CD8-positive, alpha-beta memory T cell (primary cell): ENCODE data around the gene PRKAG1. TPM values are rescaled to one million over a fixed set of nuclear protein-coding genes. Genes with fewer than 3 reads are reported as not detected.

Experiments
- CTCF ChIA-PET: fragments of 350-600 bp; sonication (Branson Sonifier 250); formaldehyde crosslinking; loops from one replicate; lab custom pipeline; 2021; ENCODE audit warnings: antibody characterized with exemption; lab: Charles Lee
- POLR2A ChIA-PET: fragments of 350-600 bp; sonication (Branson Sonifier 250); formaldehyde crosslinking; loops from one replicate; lab custom pipeline; 2021; ENCODE audit warnings: antibody characterized with exemption; lab: Charles Lee
- DNase-seq, 5 donors: peaks; one replicate each; pipeline versions ENCODE4 v3.0.0 to v3.0.0-alpha.2; 2020 to 2022; ENCODE audit warnings: mixed read lengths in 1 of 5
- H3K27ac ChIP-seq: one replicate; pipeline ENCODE4 v1.7.0; 2013; ENCODE audit warnings: low read depth, mild to moderate bottlenecking, low read length, moderate library complexity
- H3K27me3 ChIP-seq: 2 replicates; pipeline ENCODE4 v1.7.0; 2013; ENCODE audit warnings: low read length, mild to moderate bottlenecking; ENCODE audit not compliant: insufficient read depth, poor library complexity, severe bottlenecking
- H3K36me3 ChIP-seq: 2 replicates; pipeline ENCODE4 v1.7.0; 2013; ENCODE audit warnings: mild to moderate bottlenecking, low read length, moderate library complexity; ENCODE audit not compliant: insufficient read depth
- H3K4me1 ChIP-seq: 2 replicates; pipeline ENCODE4 v1.7.0; 2013; ENCODE audit warnings: mild to moderate bottlenecking, low read length, moderate library complexity; ENCODE audit not compliant: insufficient read depth
- H3K4me3 ChIP-seq: 2 replicates; pipeline ENCODE4 v1.7.0; 2013; ENCODE audit warnings: mild to moderate bottlenecking, low read length
- H3K9me3 ChIP-seq: 2 replicates; pipeline ENCODE4 v1.7.0; 2013; ENCODE audit warnings: mild to moderate bottlenecking, low read length
- H3K27ac Mint-ChIP-seq, 8 donors: one replicate each; pipeline ENCODE4 v1.8.0; 2020 to 2021; ENCODE audit warnings: mixed read lengths in 8 of 8, mild to moderate bottlenecking in 6 of 8, inconsistent platforms in 3 of 8, moderate library complexity in 3 of 8
- H3K27me3 Mint-ChIP-seq, 2 donors: one replicate each; pipeline ENCODE4 v1.8.0; 2020 to 2021; ENCODE audit warnings: mixed read lengths in 2 of 2, mild to moderate bottlenecking in 1 of 2, moderate library complexity in 1 of 2
- H3K36me3 Mint-ChIP-seq, 3 donors: one replicate each; pipeline ENCODE4 v1.8.0; 2020 to 2021; ENCODE audit warnings: mixed read lengths in 3 of 3, inconsistent platforms in 1 of 3, mild to moderate bottlenecking in 1 of 3
- H3K4me1 Mint-ChIP-seq, 3 donors: one replicate each; pipeline ENCODE4 v1.8.0; 2020 to 2021; ENCODE audit warnings: mixed read lengths in 3 of 3, inconsistent platforms in 1 of 3, mild to moderate bottlenecking in 1 of 3
- H3K4me3 Mint-ChIP-seq, 7 donors: one replicate each; pipeline ENCODE4 v1.8.0; 2020 to 2021; ENCODE audit warnings: mixed read lengths in 7 of 7, mild to moderate bottlenecking in 6 of 7, moderate library complexity in 4 of 7, inconsistent platforms in 2 of 7
- H3K9me3 Mint-ChIP-seq, 5 donors: one replicate each; pipeline ENCODE4 v1.8.0; 2020 to 2022; ENCODE audit warnings: mixed read lengths in 5 of 5, mild to moderate bottlenecking in 3 of 5, moderate library complexity in 2 of 5, inconsistent platforms in 1 of 5
- polyA plus RNA-seq: library from polyadenylated mRNA; unstranded; fragments of 300-500 nt; fragmentation: Illumina TruSeq; gene quantifications from one replicate; pipeline ENCODE4 v1.2.3, GENCODE V29; 2021
- total RNA-seq, 2 experiments: library from RNA; stranded (reverse); gene quantifications; one replicate each; pipeline ENCODE4 v1.2.3, GENCODE V29; 2021

Gene PRKAG1
- total and polyA plus RNA-seq, 3 experiments from 2014 or later = 45.9 to 78.3 (median 73.3) TPM

DNA sequence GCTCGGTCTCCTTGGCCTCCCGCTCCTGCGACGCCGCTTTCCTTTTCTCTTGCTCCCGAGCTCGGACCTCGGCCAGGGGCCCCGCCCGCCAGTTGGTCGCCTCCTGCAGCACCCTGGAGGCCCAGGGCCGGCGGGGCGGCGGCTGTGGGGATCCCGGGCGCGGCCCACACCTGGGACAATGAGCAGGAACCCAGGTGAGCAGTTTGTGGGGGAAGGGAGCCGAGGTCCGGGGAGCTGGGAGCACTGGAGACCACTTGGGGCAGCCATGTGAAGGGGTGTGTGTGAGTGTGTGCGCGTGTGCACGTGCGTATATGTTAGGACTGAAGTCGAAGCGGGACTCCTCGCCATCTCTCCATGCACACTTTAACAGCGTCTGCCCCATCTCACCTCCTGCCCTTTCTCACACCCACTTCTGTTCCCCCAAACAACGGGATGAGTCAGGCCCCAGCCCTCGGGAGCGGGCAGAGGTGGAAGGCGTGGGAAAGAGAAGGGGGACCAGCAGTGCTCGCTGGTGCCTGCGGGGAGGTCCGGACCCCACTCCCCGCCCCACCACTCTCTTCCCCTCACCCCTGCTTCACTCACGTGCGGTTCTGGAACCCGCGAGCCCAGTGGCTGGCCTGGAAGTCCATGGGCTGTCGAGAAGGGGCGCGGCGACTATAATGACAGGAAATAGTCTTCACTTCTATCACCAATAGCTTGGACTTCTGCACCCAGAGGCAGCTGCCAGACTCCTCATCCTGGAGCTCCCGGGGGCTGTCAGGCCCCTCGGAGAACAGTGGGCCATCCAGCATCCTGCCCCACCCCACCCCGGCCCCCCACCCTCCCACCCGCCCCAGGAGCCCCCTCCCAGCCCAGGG, 19.9 kb downstream of the PRKAG1 start:
- Mint-ChIP-seq H3K27ac (peak overlapping the region in 6 of 8 donors; percentile 37 to 84 (median 72)), H3K4me1 (peaks cover 33 to 51% (median 35%) of the 10 kb centered on the region in 3 donors), H3K27me3 (peaks cover 49 to 66% of the 10 kb centered on the region in 2 donors), H3K4me3 (peak overlapping the region; percentile 57 to 82 (median 76)), H3K9me3 (no peaks in the 10 kb centered on the region), H3K36me3 (peaks cover 16 to 28% (median 25%) of the 10 kb centered on the region in 3 donors)
- H3K4me3 ChIP-seq = peak overlapping the region; percentile 50
- DNase-seq = peak in 1 of 5 donors; percentile 8
- peaks cover 36% of the 10 kb centered on the region for H3K27me3 ChIP-seq
- peaks cover 19% of the 10 kb centered on the region for H3K36me3 ChIP-seq
- peaks cover 36% of the 10 kb centered on the region for H3K4me1 ChIP-seq
- no peaks in the 10 kb centered on the region for H3K9me3 ChIP-seq
- ChIA-PET CTCF (interaction anchor here (1.1 to 15.2 kb wide), 12 partner anchors 16 to 146 kb away, joined by 3 to 237 read pairs (median 6); partner anchors contain the start of genes ARF3, DDX23 and WNT1), POLR2A (interaction anchor here (0.6 to 1.1 kb wide), 2 partner anchors 10 to 31 kb away, joined by 3 to 4 read pairs; no protein-coding TSS in a partner anchor)
- no peak overlapping the region for H3K27ac ChIP-seq

GRCh38 chr12:48997719-48998496, 20.7 kb downstream of the PRKAG1 start:
- peak overlapping the region in 5 of 8 donors; percentile 46 to 90 (median 86) for H3K27ac Mint-ChIP-seq
- Histone ChIP-seq H3K9me3 (no peaks in the 10 kb centered on the region), H3K36me3 (peaks cover 10% of the 10 kb centered on the region), H3K27ac (no peak overlapping the region), H3K4me3 (peak overlapping the region; percentile 50), H3K27me3 (peaks cover 36% of the 10 kb centered on the region), H3K4me1 (peaks cover 36% of the 10 kb centered on the region)
- H3K4me3 Mint-ChIP-seq = peak overlapping the region; percentile 72 to 84 (median 75)
- H3K27me3 Mint-ChIP-seq = peaks cover 53 to 67% of the 10 kb centered on the region in 2 donors
- POLR2A ChIA-PET = interaction anchor here (1.4 kb wide), 1 partner anchor 73 kb away, joined by 8 read pairs; the partner anchor contains the start of gene FKBP11
- H3K36me3 Mint-ChIP-seq = peaks cover 10 to 20% (median 17%) of the 10 kb centered on the region in 3 donors
- H3K4me1 Mint-ChIP-seq = peaks cover 33 to 51% (median 35%) of the 10 kb centered on the region in 3 donors
- CTCF ChIA-PET = interaction anchor here (0.5 to 15.2 kb wide), 23 partner anchors 8 to 237 kb away, joined by 3 to 237 read pairs (median 5); partner anchors contain the start of genes ARF3, DDX23 and WNT1
- DNase-seq = peak in 3 of 5 donors; percentile 12 to 58 (median 45)
- no peaks in the 10 kb centered on the region for H3K9me3 Mint-ChIP-seq

DNA sequence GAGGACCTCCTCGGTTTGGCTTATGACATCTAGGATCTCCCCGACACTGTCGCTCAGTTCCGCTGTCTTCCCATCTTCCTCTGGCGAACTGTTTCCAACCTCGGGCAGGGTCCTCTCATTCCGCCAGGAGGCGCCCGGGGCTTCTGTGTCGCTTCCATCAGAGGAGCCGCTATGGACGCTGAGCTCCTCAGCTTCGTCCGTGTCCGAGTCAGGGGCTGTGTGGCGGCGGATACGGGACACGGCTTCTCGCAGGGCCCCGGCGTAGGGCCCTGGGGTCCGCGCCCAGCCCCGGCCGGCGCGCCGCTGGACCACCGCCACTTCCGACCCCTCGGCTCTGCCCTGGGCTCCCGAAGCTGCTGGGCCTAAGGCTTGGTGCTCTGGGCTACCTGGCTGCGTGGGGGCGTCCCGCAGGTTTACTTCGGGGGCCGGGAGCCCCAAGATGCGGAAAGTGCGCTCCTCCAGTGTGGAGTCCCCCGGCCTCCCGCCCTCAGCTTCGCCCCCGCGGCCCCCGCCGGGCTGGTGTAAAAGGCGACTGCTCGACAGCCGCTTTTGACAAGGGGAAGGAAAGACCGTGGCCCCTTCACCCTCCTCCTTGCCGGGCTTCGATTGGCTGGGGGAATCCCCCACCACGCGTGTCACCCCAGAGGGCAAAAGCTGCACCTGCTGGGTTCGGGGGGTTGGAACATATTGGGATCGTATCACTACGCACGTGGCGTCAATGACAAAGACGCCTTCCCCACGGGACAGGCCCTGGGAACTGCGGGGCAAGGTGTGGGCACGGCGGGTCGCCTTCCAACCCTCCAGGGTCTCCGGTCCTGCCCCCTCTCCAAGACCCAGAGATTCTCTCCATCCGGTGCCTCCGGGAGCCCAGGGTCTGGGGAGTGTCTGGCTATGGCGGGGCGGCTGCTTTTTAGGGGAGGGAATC, 21.5 kb downstream of the PRKAG1 start:
- Mint-ChIP-seq H3K27ac (peak overlapping the region in 6 of 8 donors; percentile 65 to 96 (median 85)), H3K27me3 (peaks cover 51 to 60% of the 10 kb centered on the region in 2 donors), H3K9me3 (no peaks in the 10 kb centered on the region), H3K4me1 (peaks cover 33 to 51% (median 35%) of the 10 kb centered on the region in 3 donors), H3K4me3 (peak overlapping the region; percentile 69 to 84 (median 74)), H3K36me3 (peaks cover 5 to 12% (median 9%) of the 10 kb centered on the region in 3 donors)
- Histone ChIP-seq H3K27me3 (peaks cover 36% of the 10 kb centered on the region), H3K4me3 (peak overlapping the region; percentile 50), H3K4me1 (peaks cover 36% of the 10 kb centered on the region), H3K27ac (no peak overlapping the region), H3K9me3 (no peaks in the 10 kb centered on the region), H3K36me3 (peaks cover 5% of the 10 kb centered on the region)
- ChIA-PET POLR2A (interaction anchor here (0.6 to 1.4 kb wide), 2 partner anchors 68 to 72 kb away, joined by 3 to 8 read pairs; partner anchors contain the start of gene FKBP11), CTCF (interaction anchor here (0.9 to 15.2 kb wide), 28 partner anchors 8 to 238 kb away, joined by 3 to 237 read pairs (median 4); partner anchors contain the start of genes ARF3, DDX23, FKBP11 and PRKAG1)
- peak; percentile 55 to 75 (median 62) for DNase-seq

- Mint-ChIP-seq H3K36me3 (no peaks in the 10 kb centered on the region), H3K9me3 (no peaks in the 10 kb centered on the region), H3K27me3 (peaks cover 47 to 51% of the 10 kb centered on the region in 2 donors), H3K4me1 (peaks cover 27 to 46% (median 31%) of the 10 kb centered on the region in 3 donors), H3K4me3 (peak overlapping the region; percentile 12 to 66 (median 45)), H3K27ac (peak overlapping the region in 7 of 8 donors; percentile 43 to 97 (median 92))
- Histone ChIP-seq H3K27ac (no peak overlapping the region), H3K4me1 (peaks cover 33% of the 10 kb centered on the region), H3K9me3 (no peaks in the 10 kb centered on the region), H3K36me3 (no peaks in the 10 kb centered on the region), H3K27me3 (peaks cover 26% of the 10 kb centered on the region), H3K4me3 (no peak overlapping the region)
- ChIA-PET POLR2A (no interaction called here), CTCF (interaction anchor here (0.5 to 15.2 kb wide), 12 partner anchors 9 to 142 kb away, joined by 3 to 237 read pairs (median 5); partner anchors contain the start of genes DDX23 and WNT1)
- DNase-seq = peak in 4 of 5 donors; percentile 27 to 68 (median 38)
These were observed 23.3 kb downstream of the PRKAG1 start for GRCh38 chr12:48995086-48995879.

GRCh38 chr12:48994224-48995085, 24.1 kb downstream of the PRKAG1 start:
- Mint-ChIP-seq H3K9me3 (no peaks in the 10 kb centered on the region), H3K36me3 (no peaks in the 10 kb centered on the region), H3K4me1 (peaks cover 18 to 38% (median 23%) of the 10 kb centered on the region in 3 donors), H3K27ac (peak overlapping the region in 2 of 8 donors; percentile 85 to 96), H3K27me3 (peaks cover 43 to 48% of the 10 kb centered on the region in 2 donors), H3K4me3 (no peak overlapping the region)
- no peak overlapping the region for H3K4me3 ChIP-seq
- CTCF ChIA-PET = interaction anchor here (0.8 to 15.2 kb wide), 8 partner anchors 10 to 142 kb away, joined by 3 to 237 read pairs (median 5); partner anchors contain the start of genes DDX23 and WNT1
- H3K9me3 ChIP-seq = no peaks in the 10 kb centered on the region
- no peak for DNase-seq
- POLR2A ChIA-PET = interaction anchor here (0.8 kb wide), 1 partner anchor 13 kb away, joined by 4 read pairs; no protein-coding TSS in a partner anchor
- no peak overlapping the region for H3K27ac ChIP-seq
- H3K27me3 ChIP-seq = peaks cover 18% of the 10 kb centered on the region
- no peaks in the 10 kb centered on the region for H3K36me3 ChIP-seq
- H3K4me1 ChIP-seq = peaks cover 25% of the 10 kb centered on the region
